OCI-LY3 (cell line): Measurements from ENCODE around the gene UBXN6.

ENCODE experiments used
- H2AFZ ChIP-seq: fragments of 200-600, 300-600 bp; shearing (Covaris generic); 2 replicates; pipeline ENCODE4 v1.6.0; 2014; ENCODE audit warnings: antibody characterized with exemption, low read depth, low read length
- H3K27ac ChIP-seq: fragments of 200-600, 300-600 bp; sonication (generic); 2 replicates; pipeline ENCODE4 v1.5.1; 2014; ENCODE audit warnings: mild to moderate bottlenecking, low read length, moderate library complexity, mixed read lengths
- H3K27me3 ChIP-seq: fragments of 200-600, 300-600 bp; sonication (generic); 2 replicates; pipeline ENCODE4 v1.6.1; 2014; ENCODE audit warnings: low read depth, low read length, mixed read lengths
- H3K36me3 ChIP-seq: fragments of 200-600, 300-600 bp; sonication (generic); replicated peaks from 2 replicates; pipeline ENCODE3; 2014; ENCODE audit warnings: low read depth, low read length, mixed read lengths
- H3K4me1 ChIP-seq: fragments of 300-600, 200-600 bp; sonication (generic); 2 replicates; pipeline ENCODE4 v1.6.1; 2014; ENCODE audit warnings: low read length, mixed read lengths
- H3K4me2 ChIP-seq: fragments of 200-600, 300-600 bp; sonication (generic); 2 replicates; pipeline ENCODE4 v1.6.1; 2014; ENCODE audit warnings: low read length, mixed read lengths
- H3K4me3 ChIP-seq: fragments of 300-600, 200-600 bp; sonication (generic); 2 replicates; pipeline ENCODE4 v1.5.1; 2014; ENCODE audit warnings: antibody characterized with exemption, mild to moderate bottlenecking, low read length, moderate library complexity
- H3K79me2 ChIP-seq: fragments of 300-600, 200-600 bp; shearing (Covaris generic); 2 replicates; pipeline ENCODE4 v1.6.1; 2014; ENCODE audit warnings: mild to moderate bottlenecking, low read length, mixed read lengths
- H3K9ac ChIP-seq: fragments of 300-600, 200-600 bp; shearing (Covaris generic); 2 replicates; pipeline ENCODE4 v1.6.0; 2014; ENCODE audit warnings: mild to moderate bottlenecking, low read length, moderate library complexity
- H3K9me3 ChIP-seq: fragments of 200-600, 300-600 bp; shearing (Covaris generic); 2 replicates; pipeline ENCODE4 v1.6.1; 2014; ENCODE audit warnings: low read length, mixed read lengths; ENCODE audit not compliant: insufficient read depth
- H4K20me1 ChIP-seq: fragments of 200-600, 300-600 bp; sonication (generic); 2 replicates; pipeline ENCODE4 v1.6.1; 2016; ENCODE audit warnings: low read length, mixed read lengths; ENCODE audit not compliant: insufficient read depth
- EZH2phosphoT487 ChIP-seq: fragments of 200-600 bp; shearing (Covaris generic); IDR thresholded peaks from 2 replicates; pipeline ENCODE4 v1.6.1; 2018; ENCODE audit warnings: antibody characterized with exemption, mixed run types, low read depth
- TF ChIP-seq, protein P1 (sequence below): fragments of 200-600, 300-600 bp; sonication (generic); IDR thresholded peaks from 2 replicates; pipeline ENCODE4 v1.5.1; 2014; ENCODE audit warnings: antibody characterized with exemption, low read length, low read depth

Gene UBXN6

DNA sequence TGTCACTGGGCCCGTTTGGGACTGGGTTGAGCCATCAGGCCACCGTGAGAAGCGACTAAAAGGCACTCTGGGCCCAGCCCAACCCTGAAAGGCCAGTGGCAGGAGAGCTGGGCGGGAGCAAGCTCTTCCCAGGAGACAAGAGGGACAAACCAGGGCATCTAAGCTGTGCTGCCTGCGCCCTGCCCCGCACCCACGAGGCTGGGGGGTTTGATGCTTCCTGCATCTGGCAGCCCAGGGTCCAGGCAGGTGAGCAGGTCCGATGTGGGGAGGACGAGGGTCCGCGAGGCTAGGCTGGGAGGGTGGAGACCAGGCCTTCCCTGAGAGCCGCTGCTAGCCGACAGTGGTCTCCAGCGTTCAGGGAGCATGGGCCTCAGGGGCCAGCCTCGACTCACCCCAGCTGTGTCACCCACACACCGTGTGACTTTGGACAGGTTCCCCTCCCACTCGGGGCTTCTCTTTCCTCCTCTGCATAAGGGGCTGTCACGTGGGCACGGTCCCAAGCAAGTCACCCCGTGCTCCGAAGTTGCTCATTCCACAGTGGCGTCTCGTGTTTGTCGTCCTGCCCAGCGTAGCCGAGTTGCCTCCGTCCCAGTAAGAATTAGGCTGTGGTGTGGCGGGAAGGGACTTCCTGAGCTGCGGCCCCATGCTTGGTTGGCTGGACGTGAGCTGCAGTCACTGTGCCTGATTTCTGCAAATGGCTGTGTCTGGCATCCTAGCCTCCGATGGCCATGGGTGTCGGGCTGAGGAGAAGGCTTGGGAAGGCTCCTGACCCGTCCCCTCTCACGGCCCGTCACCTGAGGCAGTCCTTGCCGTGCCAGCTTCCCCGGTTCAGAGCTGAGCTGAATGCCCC lies 44.9 kb upstream of the UBXN6 start:
- Histone ChIP-seq H3K36me3 (peaks cover 31% of the 10 kb centered on the region), H3K4me1 (no peaks in the 10 kb centered on the region)

DNA sequence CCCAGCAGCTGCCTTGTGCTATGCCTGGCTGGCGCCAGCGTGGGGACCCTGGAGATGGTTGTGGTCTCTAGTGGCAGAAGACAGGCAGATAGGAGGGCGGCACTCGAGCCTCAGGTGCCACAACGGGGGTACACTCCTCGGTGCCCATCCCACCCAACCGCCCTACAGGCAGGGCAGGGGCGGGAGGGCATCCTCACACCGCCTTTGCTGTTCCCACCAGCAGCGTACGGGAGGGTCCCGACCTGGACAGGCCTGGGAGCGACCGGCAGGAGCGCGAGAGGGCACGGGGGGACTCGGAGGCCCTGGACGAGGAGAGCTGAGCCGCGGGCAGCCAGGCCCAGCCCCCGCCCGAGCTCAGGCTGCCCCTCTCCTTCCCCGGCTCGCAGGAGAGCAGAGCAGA lies 44.1 kb upstream of the UBXN6 start:
- H3K79me2 ChIP-seq = no peaks in the 10 kb centered on the region

More for the DNA sequence above, 44.9 kb upstream of the UBXN6 start:
- H3K9ac ChIP-seq = no peak overlapping the region
- H3K4me2 ChIP-seq = no peak overlapping the region
- no peaks in the 10 kb centered on the region for H3K79me2 ChIP-seq
- no peaks in the 10 kb centered on the region for H3K27me3 ChIP-seq
- 0 out of 2 replicates have a peak, but pooled peaks cover 3% of the 10 kb centered on the region for H4K20me1 ChIP-seq
- no peak overlapping the region for H2AFZ ChIP-seq
- H3K27ac ChIP-seq = no peak overlapping the region
- TF ChIP-seq, protein P1, sequence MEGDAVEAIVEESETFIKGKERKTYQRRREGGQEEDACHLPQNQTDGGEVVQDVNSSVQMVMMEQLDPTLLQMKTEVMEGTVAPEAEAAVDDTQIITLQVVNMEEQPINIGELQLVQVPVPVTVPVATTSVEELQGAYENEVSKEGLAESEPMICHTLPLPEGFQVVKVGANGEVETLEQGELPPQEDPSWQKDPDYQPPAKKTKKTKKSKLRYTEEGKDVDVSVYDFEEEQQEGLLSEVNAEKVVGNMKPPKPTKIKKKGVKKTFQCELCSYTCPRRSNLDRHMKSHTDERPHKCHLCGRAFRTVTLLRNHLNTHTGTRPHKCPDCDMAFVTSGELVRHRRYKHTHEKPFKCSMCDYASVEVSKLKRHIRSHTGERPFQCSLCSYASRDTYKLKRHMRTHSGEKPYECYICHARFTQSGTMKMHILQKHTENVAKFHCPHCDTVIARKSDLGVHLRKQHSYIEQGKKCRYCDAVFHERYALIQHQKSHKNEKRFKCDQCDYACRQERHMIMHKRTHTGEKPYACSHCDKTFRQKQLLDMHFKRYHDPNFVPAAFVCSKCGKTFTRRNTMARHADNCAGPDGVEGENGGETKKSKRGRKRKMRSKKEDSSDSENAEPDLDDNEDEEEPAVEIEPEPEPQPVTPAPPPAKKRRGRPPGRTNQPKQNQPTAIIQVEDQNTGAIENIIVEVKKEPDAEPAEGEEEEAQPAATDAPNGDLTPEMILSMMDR = no peak
- TF ChIP-seq EZH2phosphoT487 = no peak
- no peaks in the 10 kb centered on the region for H3K9me3 ChIP-seq
- no peak overlapping the region for H3K4me3 ChIP-seq

DNA sequence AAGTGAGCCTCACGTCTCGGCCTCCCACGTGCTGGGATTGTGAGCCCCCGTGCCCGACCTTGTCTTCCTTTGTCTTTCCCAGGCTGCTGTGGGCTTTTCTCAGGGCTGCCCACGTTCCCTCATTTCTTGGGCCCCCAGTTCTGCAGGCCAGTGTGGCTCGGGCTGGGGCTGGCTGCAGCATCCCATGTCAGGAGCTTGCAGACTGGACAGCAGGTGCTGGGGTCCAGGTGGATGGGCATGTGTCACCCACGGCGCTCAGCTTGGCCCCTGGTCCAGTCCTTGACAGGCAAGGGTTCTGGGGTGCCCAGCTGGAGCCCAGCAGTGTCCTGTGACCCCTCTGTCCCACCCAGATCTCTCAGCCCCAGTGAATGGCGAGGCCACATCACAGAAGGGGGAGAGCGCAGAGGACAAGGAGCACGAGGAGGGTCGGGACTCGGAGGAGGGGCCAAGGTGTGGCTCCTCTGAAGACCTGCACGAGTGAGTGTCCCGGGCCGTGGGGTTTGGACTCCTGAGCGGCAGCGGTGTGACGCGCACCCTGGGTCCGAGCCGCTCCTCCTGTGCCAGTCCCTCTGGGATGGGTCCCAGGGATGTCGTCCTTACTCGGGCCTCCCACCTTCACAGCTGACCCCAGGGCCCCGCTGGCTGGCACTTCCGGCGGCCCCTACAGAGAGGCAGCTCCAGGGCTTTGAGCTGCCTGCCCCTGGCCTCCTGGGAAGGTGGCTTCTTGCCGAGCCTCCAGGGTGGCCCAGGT lies 43.4 kb upstream of the UBXN6 start:
- H3K9me3 ChIP-seq = no peaks in the 10 kb centered on the region
- no peak overlapping the region for H3K4me3 ChIP-seq
- no peak overlapping the region for H2AFZ ChIP-seq
- H3K9ac ChIP-seq = no peak overlapping the region
- H3K79me2 ChIP-seq = no peaks in the 10 kb centered on the region
- TF ChIP-seq EZH2phosphoT487 = no peak
- TF ChIP-seq, protein P1 = no peak
- H3K4me1 ChIP-seq = no peaks in the 10 kb centered on the region
- peaks cover 30% of the 10 kb centered on the region for H3K36me3 ChIP-seq
- H3K27ac ChIP-seq = no peak overlapping the region
- H4K20me1 ChIP-seq = no peaks in the 10 kb centered on the region
- H3K4me2 ChIP-seq = no peak overlapping the region
- H3K27me3 ChIP-seq = no peaks in the 10 kb centered on the region

More for the DNA sequence above, 44.1 kb upstream of the UBXN6 start:
- Histone ChIP-seq H3K9me3 (no peaks in the 10 kb centered on the region), H3K36me3 (peaks cover 31% of the 10 kb centered on the region), H4K20me1 (0 out of 2 replicates have a peak, but pooled peaks cover 3% of the 10 kb centered on the region), H3K4me1 (no peaks in the 10 kb centered on the region), H3K4me3 (no peak overlapping the region), H2AFZ (no peak overlapping the region), H3K4me2 (no peak overlapping the region), H3K9ac (no peak overlapping the region), H3K27me3 (no peaks in the 10 kb centered on the region), H3K27ac (no peak overlapping the region)
- TF ChIP-seq EZH2phosphoT487 = no peak
- TF ChIP-seq, protein P1 = no peak

DNA sequence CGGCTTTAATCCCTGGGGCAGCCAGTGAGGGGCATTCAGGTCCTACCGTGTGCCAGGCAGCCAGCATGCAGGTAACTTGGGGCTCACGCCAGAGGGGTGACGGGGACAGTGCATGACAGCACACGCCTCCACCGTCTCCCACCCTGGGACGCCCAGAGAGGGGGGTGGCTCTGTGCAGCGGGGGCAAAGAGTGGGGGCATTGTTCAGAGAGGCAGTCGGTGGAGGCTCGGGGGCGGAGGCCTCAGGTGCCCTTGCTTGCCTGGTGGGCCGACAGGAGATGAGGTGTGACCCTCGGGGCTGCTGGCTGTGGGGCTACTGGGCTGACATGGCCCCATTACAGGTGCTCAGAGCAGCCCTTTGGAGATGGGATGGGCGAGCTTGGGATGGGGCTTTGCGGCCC lies 42.3 kb upstream of the UBXN6 start:
- Histone ChIP-seq H3K79me2 (no peaks in the 10 kb centered on the region), H4K20me1 (no peaks in the 10 kb centered on the region), H3K4me3 (no peak overlapping the region), H3K27me3 (no peaks in the 10 kb centered on the region), H3K36me3 (peaks cover 28% of the 10 kb centered on the region), H3K9me3 (no peaks in the 10 kb centered on the region), H3K4me2 (no peak overlapping the region), H2AFZ (no peak overlapping the region), H3K27ac (no peak overlapping the region), H3K4me1 (no peaks in the 10 kb centered on the region), H3K9ac (no peak overlapping the region)
- TF ChIP-seq EZH2phosphoT487 = no peak
- TF ChIP-seq, protein P1 = no peak
